ENCODE data around the gene EMP3.

DNA sequence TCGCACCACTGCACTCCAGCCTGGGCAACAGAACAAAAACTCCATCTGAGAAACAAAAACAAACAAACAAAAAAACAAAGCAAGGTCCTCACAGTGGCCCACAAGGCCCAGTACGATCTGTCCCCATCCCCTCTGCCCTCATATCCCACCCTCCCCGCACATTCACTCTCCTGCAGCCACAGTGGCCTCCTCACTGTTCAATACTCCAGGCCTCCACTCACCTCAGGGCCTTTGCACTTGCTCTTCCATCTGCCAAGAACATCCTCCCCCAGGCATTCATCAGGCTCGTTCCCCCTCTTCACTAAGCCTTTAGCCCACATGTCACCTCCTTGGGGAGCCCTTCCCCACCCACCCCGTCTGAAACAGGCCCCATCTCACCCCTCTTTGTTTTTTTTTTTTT lies 33.8 kb downstream of the EMP3 start:
- TF ChIP-seq, protein P1, sequence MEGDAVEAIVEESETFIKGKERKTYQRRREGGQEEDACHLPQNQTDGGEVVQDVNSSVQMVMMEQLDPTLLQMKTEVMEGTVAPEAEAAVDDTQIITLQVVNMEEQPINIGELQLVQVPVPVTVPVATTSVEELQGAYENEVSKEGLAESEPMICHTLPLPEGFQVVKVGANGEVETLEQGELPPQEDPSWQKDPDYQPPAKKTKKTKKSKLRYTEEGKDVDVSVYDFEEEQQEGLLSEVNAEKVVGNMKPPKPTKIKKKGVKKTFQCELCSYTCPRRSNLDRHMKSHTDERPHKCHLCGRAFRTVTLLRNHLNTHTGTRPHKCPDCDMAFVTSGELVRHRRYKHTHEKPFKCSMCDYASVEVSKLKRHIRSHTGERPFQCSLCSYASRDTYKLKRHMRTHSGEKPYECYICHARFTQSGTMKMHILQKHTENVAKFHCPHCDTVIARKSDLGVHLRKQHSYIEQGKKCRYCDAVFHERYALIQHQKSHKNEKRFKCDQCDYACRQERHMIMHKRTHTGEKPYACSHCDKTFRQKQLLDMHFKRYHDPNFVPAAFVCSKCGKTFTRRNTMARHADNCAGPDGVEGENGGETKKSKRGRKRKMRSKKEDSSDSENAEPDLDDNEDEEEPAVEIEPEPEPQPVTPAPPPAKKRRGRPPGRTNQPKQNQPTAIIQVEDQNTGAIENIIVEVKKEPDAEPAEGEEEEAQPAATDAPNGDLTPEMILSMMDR (IDR thresholded peaks at IDR 0.05) = no peak
- TF ChIP-seq EZH2 (IDR thresholded peaks at IDR 0.05) (no peak), EZH2phosphoT487 (IDR thresholded peaks at IDR 0.05) (no peak)
